ENCODE measurements around the gene VWA8.

- no peak for TF ChIP-seq CTCF (conservative IDR thresholded peaks at IDR 0.05)
- no peak for TF ChIP-seq ZFX (IDR thresholded peaks at IDR 0.05)
Observed at GRCh38 chr13:41765020-41765419, 195.9 kb downstream of the VWA8 start.

All from C4-2B (cell line).